NCI-H526 (cell line): ENCODE results near the gene TCF7L2.

ENCODE experiments used
- DNase-seq, 2 experiments: peaks; one replicate each; lab custom pipeline; 2025; lab: John Stamatoyannopoulos, UW

TCF7L2 gene

GRCh38 chr10:113045147-113046055, 95.4 kb downstream of the TCF7L2 start:
- DNase-seq = no peak

DNA sequence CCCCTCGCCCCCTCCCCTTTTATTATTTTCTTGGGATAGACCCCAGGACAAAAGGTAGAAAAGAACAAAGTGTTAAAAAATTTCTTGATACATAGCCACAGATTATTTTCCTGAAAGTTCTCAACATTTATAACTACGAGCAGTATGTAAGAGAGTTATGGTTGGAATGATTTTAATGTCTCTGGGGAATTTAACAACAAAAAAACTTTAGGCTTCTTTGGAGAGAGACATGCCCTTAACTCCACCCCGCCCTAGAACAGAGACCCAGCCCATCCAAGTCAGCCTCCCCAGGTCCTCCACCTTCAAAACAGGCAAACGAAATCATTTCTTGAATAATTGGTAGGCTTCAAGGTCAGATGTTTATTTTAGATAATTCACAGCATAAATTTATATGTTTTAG, 97.1 kb downstream of the TCF7L2 start:
- no peak for DNase-seq

DNA sequence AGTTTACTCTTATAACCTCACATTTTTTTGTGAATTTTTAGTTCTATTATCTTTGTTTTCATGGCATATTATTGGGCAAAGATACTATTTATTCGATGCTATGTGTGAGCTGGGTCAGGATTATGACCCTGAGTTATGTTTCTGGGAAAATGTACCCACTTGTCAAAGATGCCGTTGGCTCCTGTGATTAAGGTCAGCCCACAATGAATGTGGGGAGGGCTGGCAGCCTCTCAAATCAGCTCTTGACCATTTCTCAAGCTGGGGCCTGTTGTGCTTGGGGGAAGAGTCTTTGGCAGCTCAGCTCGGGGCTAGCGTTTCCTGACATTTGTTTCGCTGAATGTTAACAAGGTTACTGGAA, 97.5 kb downstream of the TCF7L2 start:
- DNase-seq = no peak

GRCh38 chr10:113047963-113048781, 98.1 kb downstream of the TCF7L2 start:
- no peak for DNase-seq

GRCh38 chr10:113049881-113050280, 99.8 kb downstream of the TCF7L2 start:
- DNase-seq = no peak

GRCh38 chr10:113052076-113052830, 102.2 kb downstream of the TCF7L2 start:
- no peak for DNase-seq

DNA sequence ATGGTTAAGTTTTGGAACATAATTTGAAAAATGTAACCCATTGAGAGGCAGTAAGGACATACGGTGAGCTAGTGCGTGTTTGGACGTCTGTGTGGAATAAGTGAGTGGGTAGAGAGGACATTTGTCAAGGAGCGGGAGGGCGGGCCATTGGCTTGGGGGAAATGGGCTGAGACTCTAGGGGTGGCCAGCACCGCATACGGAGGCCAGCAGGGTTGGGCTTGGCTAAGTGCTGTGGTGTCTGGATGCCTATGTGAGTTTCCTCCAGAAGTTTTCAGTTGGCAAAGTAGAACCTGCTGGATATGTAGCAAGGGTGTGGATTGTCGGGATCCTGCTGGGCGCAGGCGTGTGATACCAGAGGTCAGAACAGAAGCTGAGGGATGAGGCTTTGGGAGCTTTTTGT, 103.0 kb downstream of the TCF7L2 start:
- DNase-seq = no peak

GRCh38 chr10:113053881-113054280, 103.8 kb downstream of the TCF7L2 start:
- DNase-seq = no peak

- DNase-seq = no peak
These were observed 105.4 kb downstream of the TCF7L2 start for GRCh38 chr10:113055458-113055857.

- no peak for DNase-seq
These were observed 106.0 kb downstream of the TCF7L2 start for GRCh38 chr10:113056030-113056429.

DNA sequence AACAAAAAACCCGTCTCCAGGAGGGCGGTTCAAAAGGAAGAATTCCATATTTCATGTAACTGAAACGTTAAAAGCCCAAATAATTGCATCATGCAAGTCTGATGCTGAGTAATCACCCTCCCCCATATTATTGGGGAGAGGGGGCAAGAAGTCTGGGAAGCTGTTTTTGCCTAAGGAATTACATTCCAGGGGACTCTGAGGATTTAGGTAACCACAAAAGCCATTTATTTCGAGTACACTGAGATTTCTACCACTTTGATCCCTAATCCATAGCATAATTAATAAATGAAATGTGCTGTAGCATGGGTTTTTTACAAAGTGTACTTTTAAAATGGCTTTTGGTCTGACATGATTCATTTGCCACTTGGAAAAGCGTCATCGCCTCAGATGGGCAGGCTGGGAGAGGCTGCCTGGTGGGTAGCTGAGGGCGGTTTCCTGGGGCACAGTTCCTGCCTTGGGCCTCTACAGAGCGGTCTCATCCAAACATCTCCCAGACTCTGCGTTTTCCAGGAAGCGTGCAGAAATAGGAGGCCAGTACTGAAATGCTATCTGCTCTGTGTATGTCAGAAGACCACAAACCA, 106.5 kb downstream of the TCF7L2 start:
- no peak for DNase-seq

- peak in 1 of 2 experiments; percentile 3 for DNase-seq
These were observed 108.0 kb downstream of the TCF7L2 start for GRCh38 chr10:113057948-113058522.

DNA sequence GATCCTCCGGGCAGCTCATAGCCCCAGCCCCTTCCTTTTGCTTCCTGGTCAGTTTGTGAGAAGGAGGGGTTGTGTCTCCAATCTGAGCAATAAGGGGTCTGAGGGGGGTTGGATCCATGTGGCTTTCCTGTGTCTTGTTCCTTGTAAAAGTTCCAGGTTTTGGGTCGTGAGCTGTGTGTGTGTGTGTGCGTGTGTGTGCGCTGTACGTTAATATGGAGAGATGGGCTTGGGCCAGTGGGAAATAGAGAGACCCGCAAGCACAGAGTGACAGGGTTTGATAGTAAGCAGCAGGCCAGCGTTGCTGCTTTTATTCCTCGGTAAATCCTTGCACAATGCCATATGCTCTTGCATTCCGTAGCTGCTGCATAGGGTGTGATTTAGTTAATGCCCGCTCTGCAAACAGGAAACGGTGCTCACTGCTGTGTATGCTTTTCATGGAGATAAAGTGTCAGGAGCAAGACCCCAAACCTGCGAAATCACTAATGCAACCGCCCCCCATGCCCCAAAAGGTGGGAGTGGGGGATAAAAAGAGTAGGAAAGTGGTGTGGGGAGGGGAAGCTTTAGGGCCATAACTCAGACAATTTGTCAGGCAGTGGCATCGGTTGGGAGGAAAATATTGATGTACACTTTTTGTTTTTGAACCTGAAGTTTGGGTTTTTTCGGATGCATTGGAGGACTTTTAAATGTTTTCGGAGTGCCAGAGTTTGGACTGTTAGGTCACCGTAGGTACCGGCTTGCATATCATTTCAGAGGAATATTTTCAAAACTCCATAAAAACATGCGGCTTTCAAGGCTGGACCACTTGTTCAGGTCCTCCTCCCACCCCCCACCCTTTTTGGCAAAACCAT, 108.7 kb downstream of the TCF7L2 start:
- DNase-seq = peak in 1 of 2 experiments; percentile 25

DNA sequence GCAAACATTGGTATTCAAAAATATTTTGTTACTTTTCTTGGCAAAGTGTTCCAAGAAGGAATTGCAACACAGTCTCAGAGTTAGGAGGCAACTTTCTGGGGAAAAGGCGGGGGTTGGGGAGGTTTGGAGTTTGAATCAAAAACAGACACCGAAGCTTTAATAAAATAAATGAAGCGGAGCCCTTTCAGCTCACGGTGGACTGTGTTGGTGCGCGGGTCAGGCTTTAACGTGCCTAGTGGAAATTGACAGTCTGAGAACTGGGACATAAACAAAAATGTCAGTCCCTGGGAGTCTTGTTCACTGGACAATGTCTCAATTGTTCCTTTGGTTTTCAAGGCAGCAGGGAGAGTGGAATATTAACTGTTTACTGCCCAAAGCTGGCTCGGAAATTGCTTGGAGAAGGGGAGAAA, 109.3 kb downstream of the TCF7L2 start:
- DNase-seq = peak; percentile 60 to 78

DNA sequence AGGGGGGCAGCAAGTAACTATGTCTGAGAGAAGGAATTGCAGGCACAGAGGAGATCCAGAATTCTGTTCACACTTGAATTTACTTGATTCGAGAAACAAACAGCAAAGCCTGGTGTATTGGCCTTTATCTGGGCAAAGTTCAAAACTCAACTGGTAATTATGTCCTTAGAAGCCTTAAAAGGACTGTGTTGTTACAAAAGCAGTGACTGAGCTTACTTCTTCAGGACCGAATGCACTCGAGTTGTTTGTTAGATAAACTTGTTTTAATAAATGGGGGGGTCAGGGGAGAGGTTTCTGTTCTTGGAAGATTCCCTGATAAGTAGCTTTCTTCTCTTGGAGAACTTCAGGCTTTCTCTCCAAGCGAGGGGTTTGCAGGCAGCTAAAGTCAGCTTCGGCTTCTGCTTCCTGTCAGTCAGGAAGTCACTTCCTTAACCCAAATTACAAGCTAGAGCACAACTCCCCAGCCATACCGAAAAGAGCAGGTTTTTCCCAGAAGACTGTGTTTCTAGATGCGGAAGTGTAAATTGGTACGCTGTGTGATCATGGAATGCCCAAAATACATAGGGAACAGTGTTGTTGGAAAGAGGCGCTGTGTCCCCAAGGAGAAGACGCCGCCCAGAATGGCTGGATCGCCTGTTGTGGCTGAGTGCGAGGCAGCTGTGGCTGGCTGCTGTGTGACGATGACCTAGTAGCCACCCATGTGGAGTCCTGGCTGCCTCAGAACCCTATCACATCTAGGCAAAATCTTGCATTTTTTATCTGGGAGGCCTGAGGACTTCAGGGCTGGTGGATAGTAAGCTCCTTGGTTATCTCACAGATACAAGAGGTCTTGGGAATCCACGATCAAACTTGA, 110.4 kb downstream of the TCF7L2 start:
- peak in 1 of 2 experiments; percentile 38 for DNase-seq

DNA sequence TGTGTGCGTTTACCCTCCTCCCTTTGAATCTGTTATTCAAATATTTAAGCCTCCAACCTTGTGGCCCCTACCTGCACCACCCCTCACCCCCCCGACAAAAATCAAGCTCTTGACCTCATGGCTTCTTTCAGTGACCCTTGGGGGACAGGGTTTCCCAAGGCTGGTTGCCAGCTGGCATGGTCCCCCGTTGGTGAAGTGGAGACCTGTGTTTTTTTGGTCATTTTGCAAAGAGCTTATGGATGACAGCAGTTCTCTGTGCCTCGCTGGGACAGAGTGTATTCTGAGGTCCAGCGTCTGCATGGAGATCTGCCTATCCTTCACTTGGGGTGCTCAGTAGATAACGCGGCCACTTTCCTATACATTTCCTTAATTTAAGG, 111.0 kb downstream of the TCF7L2 start:
- no peak for DNase-seq

DNA sequence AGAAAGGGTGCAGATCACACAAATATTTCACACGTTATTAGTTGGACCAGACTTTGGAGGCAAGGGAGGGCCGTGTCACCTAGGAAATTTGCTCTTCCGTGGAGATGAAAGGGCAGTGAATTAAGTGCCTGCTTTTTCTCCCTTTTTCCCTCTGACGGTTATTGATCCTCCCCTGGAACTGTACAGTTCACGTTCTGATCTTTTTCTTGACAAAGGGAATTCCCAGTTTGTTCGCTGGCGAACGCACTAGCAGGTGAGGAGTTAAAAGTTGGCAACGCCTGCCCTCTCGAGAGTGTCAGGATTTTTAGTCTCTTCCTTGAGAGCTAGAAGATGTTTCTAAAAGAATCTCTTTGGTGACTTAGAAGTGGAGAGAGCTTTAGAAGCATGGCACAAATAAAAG, 111.5 kb downstream of the TCF7L2 start:
- DNase-seq = no peak

DNA sequence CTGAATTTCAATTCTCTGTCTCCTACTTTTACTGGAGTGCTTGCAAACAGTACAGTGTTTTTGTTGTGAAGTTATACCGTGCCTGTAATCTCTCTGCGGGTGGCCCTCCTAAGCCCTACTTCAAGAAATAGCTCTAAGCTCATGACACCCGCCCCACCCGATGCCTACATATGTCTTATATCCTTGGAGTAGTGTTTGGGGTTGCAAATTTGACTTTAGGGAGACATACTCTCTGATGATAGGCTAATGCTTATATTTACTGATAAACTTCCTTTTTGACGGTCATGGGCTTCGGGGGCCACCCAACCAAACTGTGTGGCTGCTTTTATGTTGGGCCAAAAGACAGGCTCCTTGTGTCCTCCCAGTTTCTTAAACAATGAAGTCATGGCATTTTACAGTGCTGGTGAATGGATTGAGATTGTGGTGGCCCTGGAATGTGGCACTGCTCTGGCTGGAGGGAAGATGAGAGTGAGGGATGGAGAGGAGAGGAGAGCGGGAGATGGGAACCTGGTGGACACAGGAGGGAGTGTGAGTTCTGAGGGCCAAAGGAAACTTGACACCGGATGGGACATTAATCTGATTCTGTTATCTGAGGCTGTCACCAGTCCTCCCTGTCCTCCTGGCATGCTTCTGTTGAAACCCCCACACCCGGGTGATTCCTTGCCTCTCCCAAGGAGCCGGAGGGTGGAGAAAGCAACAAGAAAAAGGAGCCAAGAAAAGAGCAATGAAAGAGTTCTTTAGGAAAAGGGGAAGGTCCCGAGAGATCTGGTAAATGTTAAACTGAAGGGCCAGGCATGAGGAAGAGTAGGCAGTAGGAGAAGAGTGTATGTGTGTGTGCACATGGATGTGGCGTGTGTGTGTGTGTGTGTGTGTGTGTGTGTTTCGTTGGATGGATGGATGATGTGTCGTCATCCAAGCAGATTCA, 113.3 kb downstream of the TCF7L2 start:
- no peak for DNase-seq

DNA sequence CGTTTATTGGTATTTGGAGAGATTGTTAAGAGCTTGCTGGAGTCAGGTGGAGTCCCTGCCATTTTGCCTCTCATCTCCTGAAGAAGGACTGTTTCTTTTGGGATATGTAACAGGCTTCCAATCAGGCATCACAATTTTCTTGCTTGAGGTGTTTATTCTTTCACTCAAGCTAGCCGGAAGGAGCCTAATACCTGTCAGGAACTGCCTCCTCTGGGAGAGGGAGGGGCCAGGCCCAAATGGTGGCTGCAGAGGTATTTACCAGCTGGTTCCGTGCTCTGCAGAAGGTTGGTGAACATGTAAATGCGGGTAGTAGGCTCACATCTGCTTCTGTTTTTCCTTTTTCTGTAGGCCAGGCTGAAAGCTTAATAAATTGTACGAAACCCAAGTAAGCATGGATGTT, 114.0 kb downstream of the TCF7L2 start:
- peak in 1 of 2 experiments; percentile 18 for DNase-seq
